Measurements from ENCODE around the gene EPHA8. TPM values are rescaled to one million over a fixed set of nuclear protein-coding genes. Genes with fewer than 3 reads are reported as not detected.

The EPHA8 gene
- total and polyA plus RNA-seq, 9 of the 15 experiments (the other 6 are each of a cell fraction or from before 2014, with no cell fraction given), result not detected

- in situ Hi-C loops (cut with MboI), result no loop called here
- H2AFZ ChIP-seq (ENCODE audit: low read depth, low read length), result no peak overlapping the region
- H3K4me2 ChIP-seq (ENCODE audit: insufficient read depth, low read length), result no peak overlapping the region
- ATAC-seq (no peak), DNase-seq (ENCODE audit: extremely low read depth in 1 of 4, low spot score in 3 of 4) (no peak), FAIRE-seq (no peak)
- CTCF ChIA-PET (ENCODE audit: low intra/inter-chr PET ratio), result no interaction called here
- WGBS (ENCODE audit: insufficient coverage, low coverage, missing lambda C conversion rate), result 0% methylated on average over 7 of the region's 7 CpGs
- H3K4me1 ChIP-seq (replicated peaks in 1 of 2; ENCODE audit: control insufficient read depth in 2 of 2, insufficient read depth in 2 of 2, low read length in 2 of 2), result peaks cover 0 to 5% of the 10 kb centered on the region in 2 experiments; a peak in 1 of 5 replicates
- peaks cover 31 to 94% of the 10 kb centered on the region in 2 experiments; a peak in 4 of 5 replicates for H3K27me3 ChIP-seq (ENCODE audit: control insufficient read depth in 2 of 2, insufficient read depth in 2 of 2, low read length in 2 of 2)
- H3K36me3 ChIP-seq (ENCODE audit: control insufficient read depth, insufficient read depth, low read length), result no peaks in the 10 kb centered on the region
- intact Hi-C loops (cut with micrococcal nuclease), result no loop called here
- TF ChIP-seq MBD2 (IDR thresholded peaks at IDR 0.05; ENCODE audit: borderline replicate concordance, low read depth), result no peak
- peak; percentile 87 for TF ChIP-seq ZFP36 (IDR thresholded peaks at IDR 0.05; ENCODE audit: low read depth, low read length, partially characterized antibody)
- no peak for TF ChIP-seq ZNF609 (CRISPR knock-in tag; IDR thresholded peaks at IDR 0.05; ENCODE audit: borderline replicate concordance)
- TF ChIP-seq, protein P1, sequence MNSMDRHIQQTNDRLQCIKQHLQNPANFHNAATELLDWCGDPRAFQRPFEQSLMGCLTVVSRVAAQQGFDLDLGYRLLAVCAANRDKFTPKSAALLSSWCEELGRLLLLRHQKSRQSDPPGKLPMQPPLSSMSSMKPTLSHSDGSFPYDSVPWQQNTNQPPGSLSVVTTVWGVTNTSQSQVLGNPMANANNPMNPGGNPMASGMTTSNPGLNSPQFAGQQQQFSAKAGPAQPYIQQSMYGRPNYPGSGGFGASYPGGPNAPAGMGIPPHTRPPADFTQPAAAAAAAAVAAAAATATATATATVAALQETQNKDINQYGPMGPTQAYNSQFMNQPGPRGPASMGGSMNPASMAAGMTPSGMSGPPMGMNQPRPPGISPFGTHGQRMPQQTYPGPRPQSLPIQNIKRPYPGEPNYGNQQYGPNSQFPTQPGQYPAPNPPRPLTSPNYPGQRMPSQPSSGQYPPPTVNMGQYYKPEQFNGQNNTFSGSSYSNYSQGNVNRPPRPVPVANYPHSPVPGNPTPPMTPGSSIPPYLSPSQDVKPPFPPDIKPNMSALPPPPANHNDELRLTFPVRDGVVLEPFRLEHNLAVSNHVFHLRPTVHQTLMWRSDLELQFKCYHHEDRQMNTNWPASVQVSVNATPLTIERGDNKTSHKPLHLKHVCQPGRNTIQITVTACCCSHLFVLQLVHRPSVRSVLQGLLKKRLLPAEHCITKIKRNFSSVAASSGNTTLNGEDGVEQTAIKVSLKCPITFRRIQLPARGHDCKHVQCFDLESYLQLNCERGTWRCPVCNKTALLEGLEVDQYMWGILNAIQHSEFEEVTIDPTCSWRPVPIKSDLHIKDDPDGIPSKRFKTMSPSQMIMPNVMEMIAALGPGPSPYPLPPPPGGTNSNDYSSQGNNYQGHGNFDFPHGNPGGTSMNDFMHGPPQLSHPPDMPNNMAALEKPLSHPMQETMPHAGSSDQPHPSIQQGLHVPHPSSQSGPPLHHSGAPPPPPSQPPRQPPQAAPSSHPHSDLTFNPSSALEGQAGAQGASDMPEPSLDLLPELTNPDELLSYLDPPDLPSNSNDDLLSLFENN (IDR thresholded peaks at IDR 0.05; ENCODE audit: low read depth in 2 of 2, low read length in 2 of 2), result no peak
- no peak for TF ChIP-seq ZNF232 (CRISPR knock-in tag; IDR thresholded peaks at IDR 0.05)
- TF ChIP-seq RBM25 (IDR thresholded peaks at IDR 0.05; ENCODE audit: low read depth, low read length, severe bottlenecking), result peak; percentile 89
- TF ChIP-seq ZNF644 (tag; IDR thresholded peaks at IDR 0.05; ENCODE audit: low read depth), result no peak
- TF ChIP-seq KDM1A (IDR thresholded peaks at IDR 0.05), result 0 out of 4 replicates have a peak, but pooled peaks of 1 of the 2 experiments have one; percentile 9
- TF ChIP-seq PCBP2 (IDR thresholded peaks at IDR 0.05; ENCODE audit: low read depth, low read length, poor library complexity, severe bottlenecking), result no peak
- TF ChIP-seq NFRKB (IDR thresholded peaks at IDR 0.05; ENCODE audit: low read depth), result no peak
- TF ChIP-seq, protein P2, sequence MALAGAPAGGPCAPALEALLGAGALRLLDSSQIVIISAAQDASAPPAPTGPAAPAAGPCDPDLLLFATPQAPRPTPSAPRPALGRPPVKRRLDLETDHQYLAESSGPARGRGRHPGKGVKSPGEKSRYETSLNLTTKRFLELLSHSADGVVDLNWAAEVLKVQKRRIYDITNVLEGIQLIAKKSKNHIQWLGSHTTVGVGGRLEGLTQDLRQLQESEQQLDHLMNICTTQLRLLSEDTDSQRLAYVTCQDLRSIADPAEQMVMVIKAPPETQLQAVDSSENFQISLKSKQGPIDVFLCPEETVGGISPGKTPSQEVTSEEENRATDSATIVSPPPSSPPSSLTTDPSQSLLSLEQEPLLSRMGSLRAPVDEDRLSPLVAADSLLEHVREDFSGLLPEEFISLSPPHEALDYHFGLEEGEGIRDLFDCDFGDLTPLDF (CRISPR knock-in tag; IDR thresholded peaks at IDR 0.05), result no peak
- TF ChIP-seq MAZ (CRISPR knock-in tag; conservative IDR thresholded peaks at IDR 0.05 in 1 of 2, IDR thresholded peaks at IDR 0.05 in 1 of 2), result no peak
- no peaks in the 10 kb centered on the region for H3K9me1 ChIP-seq (ENCODE audit: control insufficient read depth, insufficient read depth, low read length)
- no peaks in the 10 kb centered on the region for H3K9me3 ChIP-seq (replicated peaks; ENCODE audit: control insufficient read depth, insufficient read depth, low read depth, low read length)
- POLR2A ChIA-PET, result interaction anchor here (0.9 to 1.1 kb wide), 2 partner anchors 64 to 65 kb away, joined by 3 read pairs; no protein-coding TSS in a partner anchor
- H3K27ac ChIP-seq (ENCODE audit: extremely low read depth, low read depth, low read length), result no peak overlapping the region
- H3K79me2 ChIP-seq (ENCODE audit: control insufficient read depth, insufficient read depth, low read length), result no peaks in the 10 kb centered on the region
- H3K9ac ChIP-seq (ENCODE audit: insufficient read depth in 1 of 2, low read depth in 2 of 2, low read length in 2 of 2), result no peak overlapping the region
- H4K20me1 ChIP-seq (replicated peaks; ENCODE audit: control insufficient read depth, insufficient read depth, low read length), result peaks cover 22% of the 10 kb centered on the region
- H3K4me3 ChIP-seq, result no peak overlapping the region
- no TSS peak for BruUV-seq (replicated peaks)
Observed at GRCh38 chr1:22569269-22569668, 6.0 kb downstream of the EPHA8 start.

Measured in K562 (cell line).